Neural progenitor cell (in vitro differentiated cells): ENCODE measurements around the gene SCN8A.

ENCODE experiments used
- EZH2 ChIP-seq: fragments of 200-600 bp; sonication (generic); IDR thresholded peaks from 2 replicates; pipeline ENCODE4 v1.6.1; 2017; ENCODE audit warnings: antibody characterized with exemption, mild to moderate bottlenecking, moderate library complexity
- EZH2phosphoT487 ChIP-seq: fragments of 200-600 bp; sonication (generic); IDR thresholded peaks from 2 replicates; pipeline ENCODE4 v1.6.1; 2017; ENCODE audit warnings: antibody characterized with exemption
- TF ChIP-seq, protein P1 (sequence below): fragments of 200-600 bp; sonication (generic); IDR thresholded peaks from 2 replicates; pipeline ENCODE4 v1.5.1; 2017; ENCODE audit warnings: antibody characterized with exemption, mild to moderate bottlenecking

- TF ChIP-seq EZH2 (no peak), EZH2phosphoT487 (no peak)
- TF ChIP-seq, protein P1, sequence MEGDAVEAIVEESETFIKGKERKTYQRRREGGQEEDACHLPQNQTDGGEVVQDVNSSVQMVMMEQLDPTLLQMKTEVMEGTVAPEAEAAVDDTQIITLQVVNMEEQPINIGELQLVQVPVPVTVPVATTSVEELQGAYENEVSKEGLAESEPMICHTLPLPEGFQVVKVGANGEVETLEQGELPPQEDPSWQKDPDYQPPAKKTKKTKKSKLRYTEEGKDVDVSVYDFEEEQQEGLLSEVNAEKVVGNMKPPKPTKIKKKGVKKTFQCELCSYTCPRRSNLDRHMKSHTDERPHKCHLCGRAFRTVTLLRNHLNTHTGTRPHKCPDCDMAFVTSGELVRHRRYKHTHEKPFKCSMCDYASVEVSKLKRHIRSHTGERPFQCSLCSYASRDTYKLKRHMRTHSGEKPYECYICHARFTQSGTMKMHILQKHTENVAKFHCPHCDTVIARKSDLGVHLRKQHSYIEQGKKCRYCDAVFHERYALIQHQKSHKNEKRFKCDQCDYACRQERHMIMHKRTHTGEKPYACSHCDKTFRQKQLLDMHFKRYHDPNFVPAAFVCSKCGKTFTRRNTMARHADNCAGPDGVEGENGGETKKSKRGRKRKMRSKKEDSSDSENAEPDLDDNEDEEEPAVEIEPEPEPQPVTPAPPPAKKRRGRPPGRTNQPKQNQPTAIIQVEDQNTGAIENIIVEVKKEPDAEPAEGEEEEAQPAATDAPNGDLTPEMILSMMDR: no peak
Observed at GRCh38 chr12:51598156-51598555, 7.1 kb downstream of the SCN8A start.
